Measurements from ENCODE around the gene UGT8. TPM values are rescaled to one million over a fixed set of nuclear protein-coding genes. Genes with fewer than 3 reads are reported as not detected.

Gene UGT8
- total RNA-seq = 10 to 100 TPM; 36.0 to 81.1 (median 60.8) TPM

- Histone ChIP-seq H3K9me3 (no peaks in the 10 kb centered on the region), H3K36me3 (no peaks in the 10 kb centered on the region), H3K4me1 (peaks cover 0 to 16% (median 3%) of the 10 kb centered on the region in 4 donors), H3K27me3 (peaks cover 0 to 13% of the 10 kb centered on the region in 2 donors), H3K4me3 (peak within 1 kb of the TSS; percentile 40 to 69 (median 60)), H3K27ac (peak within 1 kb of the TSS; percentile 55 to 87 (median 83))
- WGBS, 2 donors = 0 to 1% methylated on average over 18 to 59 of the region's 84 CpGs
- TF ChIP-seq CTCF (IDR thresholded peaks at IDR 0.05) = no peak
- TF ChIP-seq POLR2A (IDR thresholded peaks at IDR 0.05) = peak; percentile 34 to 42
- peak in 1 of 2 donors; percentile 73 for TF ChIP-seq EP300 (IDR thresholded peaks at IDR 0.05)
- peak in 1 of 2 donors; percentile 16 for DNase-seq (ENCODE audit: low spot score in 2 of 2)
These were observed at the start of gene UGT8 for GRCh38 chr4:114598191-114599121. Gene UGT8 (plus strand): TSS chr4:114598807. CDS start chr4:114622881, 24,074 bp downstream.

- H3K4me3 ChIP-seq = no peak overlapping the region
- no peak overlapping the region for H3K27ac ChIP-seq
- 39 to 43% methylated on average over 1 of the region's 1 CpG for WGBS, 2 donors
- no peaks in the 10 kb centered on the region for H3K27me3 ChIP-seq
- DNase-seq (ENCODE audit: low spot score in 2 of 2) = no peak
- no peak for TF ChIP-seq POLR2A (IDR thresholded peaks at IDR 0.05)
- TF ChIP-seq EP300 (IDR thresholded peaks at IDR 0.05) = no peak
- TF ChIP-seq CTCF (IDR thresholded peaks at IDR 0.05) = no peak
- no peaks in the 10 kb centered on the region for H3K36me3 ChIP-seq
- no peaks in the 10 kb centered on the region for H3K4me1 ChIP-seq
- peaks cover 0 to 5% (median 0%) of the 10 kb centered on the region in 4 donors for H3K9me3 ChIP-seq
These were observed 49.0 kb upstream of the UGT8 start for GRCh38 chr4:114549638-114550037.

- TF ChIP-seq EP300 (IDR thresholded peaks at IDR 0.05) (no peak), POLR2A (IDR thresholded peaks at IDR 0.05) (no peak), CTCF (IDR thresholded peaks at IDR 0.05) (no peak)
- Histone ChIP-seq H3K27ac (no peak overlapping the region), H3K27me3 (no peaks in the 10 kb centered on the region), H3K4me3 (no peak overlapping the region), H3K36me3 (no peaks in the 10 kb centered on the region), H3K4me1 (no peaks in the 10 kb centered on the region), H3K9me3 (peaks cover 0 to 15% (median 3%) of the 10 kb centered on the region in 4 donors)
- DNase-seq (ENCODE audit: low spot score in 2 of 2) = no peak
These were observed 40.1 kb upstream of the UGT8 start for GRCh38 chr4:114558446-114559020.

- Histone ChIP-seq H3K9me3 (peaks cover 0 to 15% (median 3%) of the 10 kb centered on the region in 4 donors), H3K27ac (no peak overlapping the region), H3K4me1 (no peaks in the 10 kb centered on the region), H3K36me3 (no peaks in the 10 kb centered on the region), H3K4me3 (no peak overlapping the region), H3K27me3 (no peaks in the 10 kb centered on the region)
- TF ChIP-seq POLR2A (IDR thresholded peaks at IDR 0.05) = no peak
- TF ChIP-seq CTCF (IDR thresholded peaks at IDR 0.05) = no peak
- TF ChIP-seq EP300 (IDR thresholded peaks at IDR 0.05) = no peak
- WGBS, 2 donors = 41 to 65% methylated on average over 1 of the region's 1 CpG
- DNase-seq (ENCODE audit: low spot score in 2 of 2) = no peak
These were observed 37.0 kb upstream of the UGT8 start for GRCh38 chr4:114561590-114561989.
